ENCODE data around the gene TMCO2. TPM values are rescaled to one million over a fixed set of nuclear protein-coding genes. Genes with fewer than 3 reads are reported as not detected.
A peak's percentile ranks its signal among the peaks of the same experiment; 100 is the strongest.

TMCO2 gene
- total and polyA plus RNA-seq, 11 donors = not detected

GRCh38 chr1:40281853-40282252 lies 34.1 kb downstream of the TMCO2 start:
- 69 to 90% (median 77%) methylated on average over 2 of the region's 2 CpGs for WGBS, 4 donors
- Histone ChIP-seq H3K4me1 (no peaks in the 10 kb centered on the region), H3K9me3 (no peaks in the 10 kb centered on the region), H3K36me3 (peaks cover 0 to 95% (median 87%) of the 10 kb centered on the region in 9 donors), H3K27ac (peak overlapping the region in 1 of 12 donors; percentile 24), H3K27me3 (no peaks in the 10 kb centered on the region), H3K4me3 (no peak overlapping the region)
- no peak for TF ChIP-seq CTCF (IDR thresholded peaks at IDR 0.05)
- no peak for TF ChIP-seq POLR2A (IDR thresholded peaks at IDR 0.05)
- intact Hi-C loops (cut with DNase I) = loop anchor here in 1 of 10 donors (10.0 kb wide), 1 partner anchor 47 kb away; no protein-coding TSS in a partner anchor
- DNase-seq = no peak
- no peak for ATAC-seq

DNA sequence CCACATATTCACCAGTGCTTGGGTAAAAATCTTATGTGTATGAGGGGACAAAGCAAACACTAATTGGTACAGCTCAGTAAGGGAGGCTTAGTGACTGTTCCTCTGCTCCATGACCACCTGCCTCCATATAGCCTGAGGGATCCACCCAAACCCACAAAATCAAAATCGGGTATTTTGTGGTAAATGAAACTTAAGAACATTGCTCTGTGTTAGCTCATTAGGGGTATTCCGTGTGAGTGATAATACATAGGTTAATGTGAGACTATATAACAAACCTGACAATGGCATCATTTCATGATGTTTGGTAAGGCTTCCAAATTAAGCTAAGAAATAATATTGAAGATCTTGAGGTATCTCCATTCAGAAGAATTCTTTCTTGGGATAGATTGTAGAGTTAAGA lies 43.6 kb downstream of the TMCO2 start:
- Histone ChIP-seq H3K27me3 (no peaks in the 10 kb centered on the region), H3K4me3 (no peak overlapping the region), H3K9me3 (no peaks in the 10 kb centered on the region), H3K4me1 (no peaks in the 10 kb centered on the region), H3K36me3 (peaks cover 2 to 88% (median 81%) of the 10 kb centered on the region in 9 donors), H3K27ac (no peak overlapping the region)
- TF ChIP-seq CTCF (IDR thresholded peaks at IDR 0.05) (no peak), POLR2A (IDR thresholded peaks at IDR 0.05) (no peak)
- DNase-seq (no peak), ATAC-seq (no peak)
- WGBS, 4 donors = 88 to 96% (median 96%) methylated on average over 2 of the region's 2 CpGs
- intact Hi-C loops (cut with DNase I) = no loop called here

DNA sequence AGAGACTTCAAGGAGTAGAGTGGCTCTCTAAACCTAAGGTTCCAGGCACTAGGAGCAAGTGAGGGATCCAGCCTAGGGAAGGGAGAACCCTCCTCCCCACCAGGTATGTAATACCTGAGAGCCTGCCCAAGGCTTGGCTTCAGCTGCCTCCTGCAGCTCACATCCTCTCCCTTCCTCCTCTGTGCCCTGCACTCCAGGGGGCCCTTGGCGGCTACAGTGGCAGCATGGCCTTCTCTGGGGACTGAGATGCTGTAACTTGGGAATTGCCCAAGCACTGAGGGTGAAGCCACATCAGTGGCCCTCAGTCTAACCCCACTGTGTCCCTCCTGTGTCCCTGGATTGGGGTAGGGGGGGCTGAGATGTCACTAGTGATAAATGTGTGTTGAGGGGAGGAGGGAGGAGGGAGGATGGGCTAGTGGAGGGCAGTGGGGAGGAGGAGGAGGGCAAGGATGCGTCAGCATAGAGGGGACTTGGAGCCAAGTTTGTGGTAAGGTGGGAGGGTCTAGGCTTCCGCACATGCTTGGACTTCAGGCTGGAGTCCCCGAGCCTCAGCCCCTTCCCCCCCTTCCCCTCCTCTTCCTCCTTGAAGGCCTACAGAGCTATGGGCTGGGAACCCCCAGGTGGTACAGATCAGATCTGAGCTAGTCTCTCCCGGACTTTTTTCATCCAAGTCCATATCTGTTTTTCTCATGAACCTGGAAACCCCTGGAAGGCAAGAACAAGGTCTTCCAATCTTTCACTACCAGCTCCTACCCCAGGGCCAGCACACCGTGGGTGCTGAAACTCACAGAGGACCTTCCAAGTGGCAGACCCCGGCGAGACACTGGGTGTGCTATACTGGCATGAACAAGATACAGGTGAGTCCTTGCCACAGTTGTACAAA lies 51.9 kb downstream of the TMCO2 start:
- Histone ChIP-seq H3K27me3 (peaks cover 0 to 14% (median 0%) of the 10 kb centered on the region in 9 donors), H3K36me3 (peaks cover 0 to 4% (median under 1%) of the 10 kb centered on the region in 9 donors), H3K4me3 (no peak overlapping the region), H3K9me3 (no peaks in the 10 kb centered on the region), H3K27ac (no peak overlapping the region), H3K4me1 (peaks cover 0 to 4% (median 0%) of the 10 kb centered on the region in 12 donors)
- intact Hi-C loops (cut with DNase I) = no loop called here
- DNase-seq (no peak), ATAC-seq (no peak)
- WGBS, 4 donors = 60 to 74% (median 71%) methylated on average over 8 of the region's 8 CpGs
- no peak for TF ChIP-seq CTCF (IDR thresholded peaks at IDR 0.05)
- no peak for TF ChIP-seq POLR2A (IDR thresholded peaks at IDR 0.05)

DNA sequence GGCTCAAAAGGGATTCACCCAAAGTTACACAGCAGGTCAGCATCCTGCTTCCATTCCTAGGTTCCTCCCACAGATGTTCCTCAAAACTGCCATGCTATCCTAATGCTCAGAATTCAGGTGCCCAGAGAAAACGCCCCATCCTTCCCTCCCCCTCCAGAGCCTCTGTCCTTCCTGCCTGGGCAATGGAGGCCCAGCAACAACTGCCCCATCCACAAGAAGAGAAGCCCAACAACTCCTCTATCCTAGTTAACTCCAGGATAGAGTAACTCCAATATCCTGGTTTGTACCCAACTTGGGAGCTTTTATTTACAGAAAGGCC lies 52.5 kb downstream of the TMCO2 start:
- no peak overlapping the region for H3K4me3 ChIP-seq
- TF ChIP-seq CTCF (IDR thresholded peaks at IDR 0.05) = no peak
- TF ChIP-seq POLR2A (IDR thresholded peaks at IDR 0.05) = no peak
- H3K36me3 ChIP-seq = no peaks in the 10 kb centered on the region
- no peaks in the 10 kb centered on the region for H3K9me3 ChIP-seq
- no peak overlapping the region for H3K27ac ChIP-seq
- 50 to 86% (median 83%) methylated on average over 1 of the region's 1 CpG for WGBS, 4 donors
- peaks cover 0 to 14% (median 0%) of the 10 kb centered on the region in 9 donors for H3K27me3 ChIP-seq
- DNase-seq (no peak), ATAC-seq (no peak)
- peaks cover 0 to 4% (median 0%) of the 10 kb centered on the region in 12 donors for H3K4me1 ChIP-seq
- intact Hi-C loops (cut with DNase I) = no loop called here

Measured in heart left ventricle (tissue), 16 donors.